PC-3 (cell line): ENCODE measurements around the gene KAZN. TPM values are rescaled to one million over a fixed set of nuclear protein-coding genes. Genes with fewer than 3 reads are reported as not detected.

Experiments used
- ATAC-seq: fragments of 200-7000 bp; cut with Tn5 transposase; 2 replicates; pipeline ENCODE4 v1.9.1; 2020; ENCODE audit warnings: mild to moderate bottlenecking, moderate library complexity
- BruUV-seq: library from RNA; stranded (reverse); fragments of 400-500 nt; replicated peaks from 2 replicates; lab custom pipeline; 2021; lab: Mats Ljungman, UMichigan
- CTCF ChIA-PET: fragments of 300-600 bp; sonication (Branson Sonifier 250); formaldehyde crosslinking; loops from one replicate; lab custom pipeline; 2022; ENCODE audit warnings: antibody characterized with exemption; lab: Charles Lee
- POLR2A ChIA-PET: fragments of 300-600 bp; sonication (Branson Sonifier 250); formaldehyde crosslinking; loops from one replicate; lab custom pipeline; 2022; ENCODE audit warnings: antibody characterized with exemption; ENCODE audit not compliant: unreplicated experiment; lab: Charles Lee
- DNase-seq: peaks from one replicate; pipeline ENCODE4 v3.0.0-alpha.2; 2015
- H2AFZ ChIP-seq: fragments of 300-600 bp; sonication (generic); 2 replicates; pipeline ENCODE4 v1.6.0; 2016; ENCODE audit warnings: antibody characterized with exemption, low read length
- H3F3A ChIP-seq: fragments of 300-600 bp; sonication (generic); one replicate; pipeline ENCODE4 v1.6.0; 2017; ENCODE audit warnings: antibody characterized with exemption, low read length, control low read depth, mild to moderate bottlenecking; ENCODE audit not compliant: unreplicated experiment
- H3K27ac ChIP-seq: fragments of 300-600 bp; sonication (generic); 2 replicates; pipeline ENCODE4 v1.5.1; 2016; ENCODE audit warnings: mild to moderate bottlenecking, low read length
- H3K27me3 ChIP-seq: fragments of 300-600 bp; sonication (generic); 2 replicates; pipeline ENCODE4 v1.6.1; 2016; ENCODE audit warnings: low read length, mixed read lengths
- H3K36me3 ChIP-seq: fragments of 300-600 bp; sonication (generic); 2 replicates; pipeline ENCODE4 v1.6.1; 2016; ENCODE audit warnings: low read depth, mixed run types, low read length, mixed read lengths
- H3K4me1 ChIP-seq: fragments of 300-600 bp; sonication (generic); 2 replicates; pipeline ENCODE4 v1.5.1; 2016; ENCODE audit warnings: low read length; ENCODE audit not compliant: insufficient read depth
- H3K4me2 ChIP-seq: fragments of 300-600 bp; sonication (generic); 2 replicates; pipeline ENCODE4 v1.6.0; 2016; ENCODE audit warnings: low read length
- H3K4me3 ChIP-seq: fragments of 300-600 bp; sonication (generic); 2 replicates; pipeline ENCODE4 v1.5.1; 2016; ENCODE audit warnings: mild to moderate bottlenecking, low read length, mixed read lengths
- H3K79me2 ChIP-seq: fragments of 300-600 bp; sonication (generic); 2 replicates; pipeline ENCODE4 v1.6.1; 2017; ENCODE audit warnings: low read length, mixed read lengths
- H3K9ac ChIP-seq: fragments of 300-600 bp; sonication (generic); 2 replicates; pipeline ENCODE4 v1.6.0; 2016; ENCODE audit warnings: mild to moderate bottlenecking, low read length
- H3K9me2 ChIP-seq: fragments of 300-600 bp; sonication (generic); replicated peaks from 2 replicates; pipeline ENCODE4 v1.6.1; 2016; ENCODE audit warnings: mixed run types, low read length, mixed read lengths
- H3K9me3 ChIP-seq: fragments of 300-600 bp; sonication (generic); 2 replicates; pipeline ENCODE4 v1.6.1; 2016; ENCODE audit warnings: low read length, mixed read lengths
- H4K20me1 ChIP-seq: fragments of 300-600 bp; sonication (generic); 2 replicates; pipeline ENCODE4 v1.6.1; 2016; ENCODE audit warnings: low read length, mixed read lengths
- EZH2 ChIP-seq: fragments of 300-600 bp; sonication (generic); IDR thresholded peaks from one replicate; pipeline ENCODE4 v1.6.1; 2017; ENCODE audit warnings: antibody characterized with exemption, mild to moderate bottlenecking, low read length; ENCODE audit not compliant: unreplicated experiment
- EZH2phosphoT487 ChIP-seq: fragments of 300-600 bp; sonication (generic); IDR thresholded peaks from 2 replicates; pipeline ENCODE4 v1.6.1; 2018; ENCODE audit warnings: mild to moderate bottlenecking, antibody characterized with exemption, low read length, borderline replicate concordance
- intact Hi-C: fragments of 100-400 bp; cut with micrococcal nuclease; formaldehyde crosslinking; loops from 2 replicates; pipeline ENCODE4 v1.9.0; 2023
- total RNA-seq: library from RNA; depleted of rRNA; stranded (reverse); fragments of >200 nt; gene quantifications from 2 replicates; pipeline ENCODE4 v1.2.3, GENCODE V29; 2014
- TF ChIP-seq, protein P1 (sequence below): fragments of 300-600 bp; sonication (generic); conservative IDR thresholded peaks from 2 replicates; pipeline ENCODE4 v1.5.1; 2017; ENCODE audit warnings: antibody characterized with exemption, low read depth, mild to moderate bottlenecking, low read length

Gene KAZN
- total RNA-seq, 1 experiment from 2014 or later: 2.0 TPM

DNA sequence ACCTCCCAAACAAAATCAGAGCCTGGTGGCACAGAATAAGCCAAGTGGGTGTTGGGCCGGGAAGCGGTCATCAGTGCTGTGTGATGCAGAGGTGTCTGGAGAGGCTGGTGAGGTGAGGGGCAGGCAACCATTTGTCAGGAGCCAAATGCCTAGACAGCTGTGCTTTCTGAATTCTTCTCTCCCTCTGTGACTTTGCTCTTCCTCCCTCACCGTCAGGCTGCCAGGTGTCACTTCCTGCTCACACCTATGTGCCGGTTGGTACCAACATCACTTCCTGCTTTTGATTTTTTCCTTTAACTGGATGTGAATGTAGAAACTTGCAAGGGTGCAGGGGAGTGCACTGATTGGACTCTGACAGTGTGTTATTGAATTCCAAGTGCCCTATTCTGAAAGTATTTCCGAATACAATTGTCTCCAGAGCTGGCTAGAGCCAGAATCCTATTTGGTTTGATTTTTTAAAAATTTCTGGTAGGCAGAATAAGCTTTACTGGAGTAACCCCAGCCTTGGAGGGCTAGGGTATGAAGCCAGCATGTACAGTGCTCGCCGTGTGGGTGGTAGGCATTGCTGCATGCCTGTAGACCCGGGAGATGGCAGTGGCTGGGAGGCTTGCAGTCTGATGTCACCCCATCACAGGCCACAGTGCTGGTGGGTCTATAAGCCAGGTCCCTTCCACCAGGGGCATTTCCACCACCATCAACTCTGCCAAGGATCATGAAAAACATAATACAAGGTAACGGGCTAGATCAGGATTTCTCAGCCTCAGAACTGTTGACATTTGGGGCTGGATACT is 210.9 kb downstream of the KAZN start:
- DNase-seq (no peak), ATAC-seq (no peak)
- Histone ChIP-seq H3K79me2 (no peaks in the 10 kb centered on the region), H3K9me2 (no peaks in the 10 kb centered on the region), H3K27ac (no peak overlapping the region), H3K4me1 (no peaks in the 10 kb centered on the region), H3K36me3 (no peaks in the 10 kb centered on the region; the same call in 1 of the 2 replicates), H2AFZ (no peak overlapping the region), H4K20me1 (no peaks in the 10 kb centered on the region), H3F3A (no peaks in the 10 kb centered on the region), H3K4me3 (no peak overlapping the region), H3K9ac (no peak overlapping the region), H3K4me2 (no peak overlapping the region), H3K9me3 (0 out of 2 replicates have a peak, but pooled peaks cover 4% of the 10 kb centered on the region), H3K27me3 (no peaks in the 10 kb centered on the region)
- intact Hi-C loops: no loop called here
- POLR2A ChIA-PET: no interaction called here
- no peak for TF ChIP-seq EZH2
- no peak for TF ChIP-seq EZH2phosphoT487
- TF ChIP-seq, protein P1, sequence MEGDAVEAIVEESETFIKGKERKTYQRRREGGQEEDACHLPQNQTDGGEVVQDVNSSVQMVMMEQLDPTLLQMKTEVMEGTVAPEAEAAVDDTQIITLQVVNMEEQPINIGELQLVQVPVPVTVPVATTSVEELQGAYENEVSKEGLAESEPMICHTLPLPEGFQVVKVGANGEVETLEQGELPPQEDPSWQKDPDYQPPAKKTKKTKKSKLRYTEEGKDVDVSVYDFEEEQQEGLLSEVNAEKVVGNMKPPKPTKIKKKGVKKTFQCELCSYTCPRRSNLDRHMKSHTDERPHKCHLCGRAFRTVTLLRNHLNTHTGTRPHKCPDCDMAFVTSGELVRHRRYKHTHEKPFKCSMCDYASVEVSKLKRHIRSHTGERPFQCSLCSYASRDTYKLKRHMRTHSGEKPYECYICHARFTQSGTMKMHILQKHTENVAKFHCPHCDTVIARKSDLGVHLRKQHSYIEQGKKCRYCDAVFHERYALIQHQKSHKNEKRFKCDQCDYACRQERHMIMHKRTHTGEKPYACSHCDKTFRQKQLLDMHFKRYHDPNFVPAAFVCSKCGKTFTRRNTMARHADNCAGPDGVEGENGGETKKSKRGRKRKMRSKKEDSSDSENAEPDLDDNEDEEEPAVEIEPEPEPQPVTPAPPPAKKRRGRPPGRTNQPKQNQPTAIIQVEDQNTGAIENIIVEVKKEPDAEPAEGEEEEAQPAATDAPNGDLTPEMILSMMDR: no peak
- no TSS peak for BruUV-seq
- CTCF ChIA-PET: interaction anchor here (0.5 kb wide), 1 partner anchor 218 kb away, joined by 5 read pairs; no protein-coding TSS in a partner anchor

DNA sequence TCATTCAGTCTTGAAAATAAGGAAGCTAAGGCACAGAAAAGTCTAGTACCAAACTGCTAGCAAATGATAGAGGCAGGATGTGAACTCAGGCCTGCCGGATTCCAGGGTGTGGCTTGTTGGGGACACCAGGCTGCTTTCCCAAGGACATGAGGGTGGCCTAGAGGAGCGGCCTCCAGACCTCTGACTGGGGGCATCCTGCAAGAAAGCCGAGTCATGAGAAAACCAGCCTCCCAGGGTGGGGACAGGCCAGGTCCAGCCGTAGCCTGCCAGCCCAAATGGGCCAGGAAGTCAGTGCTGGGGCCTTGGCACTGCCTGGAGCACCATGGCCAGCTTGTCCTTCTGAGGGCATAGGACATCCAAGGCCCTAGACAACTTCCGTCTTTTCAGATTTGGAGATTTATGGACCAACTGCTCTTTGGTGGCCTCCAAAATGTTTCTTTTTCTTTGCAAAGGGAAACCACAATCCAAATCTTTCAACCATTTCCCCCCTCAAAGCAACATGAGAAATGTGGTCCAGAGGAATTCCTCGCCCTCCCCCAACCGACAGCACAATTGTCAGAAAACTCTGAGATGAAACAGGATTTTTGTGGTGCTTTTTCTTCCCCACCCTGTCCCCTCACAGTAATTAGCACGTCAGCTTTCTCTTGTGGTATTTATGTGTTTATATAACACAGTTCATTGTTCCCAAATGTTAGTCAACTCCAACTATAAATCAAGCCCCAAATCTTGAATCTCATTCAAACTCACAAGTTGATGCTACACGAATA is 212.3 kb downstream of the KAZN start:
- Histone ChIP-seq H3K4me2 (no peak overlapping the region), H3K9ac (no peak overlapping the region), H3F3A (no peaks in the 10 kb centered on the region), H3K79me2 (no peaks in the 10 kb centered on the region), H3K27ac (no peak overlapping the region), H3K27me3 (no peaks in the 10 kb centered on the region), H3K9me2 (no peaks in the 10 kb centered on the region), H3K36me3 (no peaks in the 10 kb centered on the region; the same call in 1 of the 2 replicates), H3K9me3 (0 out of 2 replicates have a peak, but pooled peaks cover 4% of the 10 kb centered on the region), H3K4me3 (no peak overlapping the region), H4K20me1 (no peaks in the 10 kb centered on the region), H3K4me1 (no peaks in the 10 kb centered on the region), H2AFZ (no peak overlapping the region)
- intact Hi-C loops: no loop called here
- no TSS peak for BruUV-seq
- ATAC-seq: no peak
- POLR2A ChIA-PET: no interaction called here
- CTCF ChIA-PET: no interaction called here
- no peak for DNase-seq
- TF ChIP-seq, protein P1: no peak
- no peak for TF ChIP-seq EZH2phosphoT487
- no peak for TF ChIP-seq EZH2
